Activated B cell treated with CpG ODN at 0.5 μM for 24 hours (primary cell): ENCODE measurements around the gene PYCARD. TPM values are rescaled to one million over a fixed set of nuclear protein-coding genes. Genes with fewer than 3 reads are reported as not detected.

Experiments used
- ATAC-seq: fragments of 200-7000 bp; cut with Tn5 transposase; one replicate; pipeline ENCODE4 v1.10.0; 2021; ENCODE audit warnings: low read depth, mild to moderate bottlenecking, moderate library complexity
- CTCF ChIA-PET: fragments of 350-600 bp; sonication (Branson Sonifier 250); formaldehyde crosslinking; loops from one replicate; lab custom pipeline; 2021; ENCODE audit warnings: antibody characterized with exemption; lab: Charles Lee
- POLR2A ChIA-PET: fragments of 350-600 bp; sonication (Branson Sonifier 250); formaldehyde crosslinking; loops from one replicate; lab custom pipeline; 2021; ENCODE audit warnings: antibody characterized with exemption; lab: Charles Lee
- DNase-seq: peaks from one replicate; pipeline ENCODE4 v3.0.0; 2022
- H3K27ac Mint-ChIP-seq: one replicate; pipeline ENCODE4 v1.8.0; 2020; ENCODE audit warnings: mixed read lengths
- H3K27me3 Mint-ChIP-seq: one replicate; pipeline ENCODE4 v1.8.0; 2021; ENCODE audit warnings: mixed read lengths
- H3K36me3 Mint-ChIP-seq: one replicate; pipeline ENCODE4 v1.8.0; 2021; ENCODE audit warnings: low read depth, mixed read lengths
- H3K4me1 Mint-ChIP-seq: one replicate; pipeline ENCODE4 v1.8.0; 2021; ENCODE audit warnings: mixed read lengths
- H3K4me3 Mint-ChIP-seq: one replicate; pipeline ENCODE4 v1.8.0; 2020; ENCODE audit warnings: mild to moderate bottlenecking, mixed read lengths
- H3K9me3 Mint-ChIP-seq: one replicate; pipeline ENCODE4 v1.8.0; 2020; ENCODE audit warnings: mixed read lengths
- CTCF ChIP-seq: fragments of 200-600 bp; IDR thresholded peaks from one replicate; pipeline ENCODE4 v1.8.0; 2022; ENCODE audit warnings: antibody characterized with exemption, mild to moderate bottlenecking
- intact Hi-C: fragments of 100-400 bp; cut with micrococcal nuclease; formaldehyde crosslinking; loops from one replicate; pipeline ENCODE4 v1.15.1; 2024
- total RNA-seq: library from RNA; stranded (reverse); gene quantifications from 2 replicates; pipeline ENCODE4 v1.2.3, GENCODE V29; 2022

Gene PYCARD
- total RNA-seq, 1 donor from 2014 or later: 21.7 TPM

DNA sequence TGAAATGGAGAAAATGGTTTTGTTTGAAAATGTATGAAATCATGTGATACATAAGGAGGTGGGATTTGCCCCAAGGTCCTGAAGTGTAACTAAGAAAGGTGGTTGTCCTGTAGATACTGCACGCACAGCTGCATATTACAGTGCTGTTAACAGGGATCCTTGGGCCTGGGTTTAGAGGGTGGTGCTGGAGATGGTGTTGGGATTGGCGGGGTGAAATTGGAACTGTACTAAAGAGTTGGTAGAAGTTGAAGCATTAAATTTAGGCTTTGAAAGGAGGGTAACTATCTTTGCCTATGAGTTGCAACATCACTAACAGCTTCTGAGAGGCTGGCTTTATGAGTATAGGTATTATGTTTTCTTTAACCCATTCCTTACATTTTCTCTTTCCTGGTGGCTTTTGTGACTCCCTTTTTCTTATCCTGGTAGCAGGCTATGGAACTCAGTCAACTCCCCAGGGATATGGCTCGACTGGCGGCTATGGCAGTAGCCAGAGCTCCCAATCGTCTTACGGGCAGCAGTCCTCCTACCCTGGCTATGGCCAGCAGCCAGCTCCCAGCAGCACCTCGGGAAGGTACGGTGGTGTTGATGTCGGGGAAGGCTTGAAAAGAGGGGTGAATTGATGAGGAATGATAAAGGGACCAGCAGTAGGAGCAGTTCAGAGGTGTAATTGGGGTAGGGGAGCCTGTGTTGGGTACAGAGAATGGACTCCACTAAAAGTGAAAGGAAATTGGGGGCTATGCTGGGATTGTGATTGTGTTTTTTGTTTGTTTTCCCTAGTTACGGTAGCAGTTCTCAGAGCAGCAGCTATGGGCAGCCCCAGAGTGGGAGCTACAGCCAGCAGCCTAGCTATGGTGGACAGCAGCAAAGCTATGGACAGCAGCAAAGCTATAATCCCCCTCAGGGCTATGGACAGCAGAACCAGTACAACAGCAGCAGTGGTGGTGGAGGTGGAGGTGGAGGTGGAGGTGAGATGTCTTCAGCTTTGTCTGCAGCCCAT, 18.8 kb downstream of the PYCARD start:
- H3K9me3 Mint-ChIP-seq: no peaks in the 10 kb centered on the region
- intact Hi-C loops: no loop called here
- peak overlapping the region; percentile 53 for H3K27ac Mint-ChIP-seq
- H3K36me3 Mint-ChIP-seq: peaks cover 81% of the 10 kb centered on the region
- H3K4me3 Mint-ChIP-seq: peak overlapping the region; percentile 17
- H3K4me1 Mint-ChIP-seq: peaks cover 51% of the 10 kb centered on the region
- POLR2A ChIA-PET: interaction anchor here (0.6 to 2.9 kb wide), 7 partner anchors 9 to 259 kb away, joined by 3 to 13 read pairs (median 5); partner anchors contain the start of gene ZNF843
- ATAC-seq: no peak
- no peaks in the 10 kb centered on the region for H3K27me3 Mint-ChIP-seq
- no peak for DNase-seq
- no peak for TF ChIP-seq CTCF
- CTCF ChIA-PET: no interaction called here

- H3K9me3 Mint-ChIP-seq: no peaks in the 10 kb centered on the region
- POLR2A ChIA-PET: interaction anchor here (0.6 to 2.9 kb wide), 5 partner anchors 10 to 823 kb away, joined by 3 to 16 read pairs (median 8); partner anchors contain the start of genes PYCARD and ZNF843
- H3K27me3 Mint-ChIP-seq: no peaks in the 10 kb centered on the region
- H3K4me3 Mint-ChIP-seq: peak overlapping the region; percentile 96
- intact Hi-C loops: no loop called here
- CTCF ChIA-PET: no interaction called here
- no peak for ATAC-seq
- peaks cover 62% of the 10 kb centered on the region for H3K4me1 Mint-ChIP-seq
- peak overlapping the region; percentile 64 for H3K27ac Mint-ChIP-seq
- H3K36me3 Mint-ChIP-seq: peaks cover 67% of the 10 kb centered on the region
- DNase-seq: no peak
- TF ChIP-seq CTCF: no peak
Measured at GRCh38 chr16:31182391-31182790, 20.2 kb downstream of the PYCARD start.

GRCh38 chr16:31181102-31181830, 21.3 kb downstream of the PYCARD start:
- Mint-ChIP-seq H3K36me3 (peaks cover 56% of the 10 kb centered on the region), H3K27ac (peak overlapping the region; percentile 100), H3K4me1 (peaks cover 64% of the 10 kb centered on the region), H3K9me3 (no peaks in the 10 kb centered on the region), H3K27me3 (no peaks in the 10 kb centered on the region), H3K4me3 (peak overlapping the region; percentile 96)
- no peak for TF ChIP-seq CTCF
- no peak for ATAC-seq
- ChIA-PET POLR2A (interaction anchor here (0.6 to 5.2 kb wide), 32 partner anchors 8 to 692 kb away, joined by 3 to 147 read pairs (median 10); partner anchors contain the start of genes ARMC5, BCKDK, HSD3B7 and ITGAM), CTCF (no interaction called here)
- intact Hi-C loops: loop anchor here (1.0 to 2.0 kb wide), 2 partner anchors 11 to 22 kb away; no protein-coding TSS in a partner anchor
- peak; percentile 32 for DNase-seq

DNA sequence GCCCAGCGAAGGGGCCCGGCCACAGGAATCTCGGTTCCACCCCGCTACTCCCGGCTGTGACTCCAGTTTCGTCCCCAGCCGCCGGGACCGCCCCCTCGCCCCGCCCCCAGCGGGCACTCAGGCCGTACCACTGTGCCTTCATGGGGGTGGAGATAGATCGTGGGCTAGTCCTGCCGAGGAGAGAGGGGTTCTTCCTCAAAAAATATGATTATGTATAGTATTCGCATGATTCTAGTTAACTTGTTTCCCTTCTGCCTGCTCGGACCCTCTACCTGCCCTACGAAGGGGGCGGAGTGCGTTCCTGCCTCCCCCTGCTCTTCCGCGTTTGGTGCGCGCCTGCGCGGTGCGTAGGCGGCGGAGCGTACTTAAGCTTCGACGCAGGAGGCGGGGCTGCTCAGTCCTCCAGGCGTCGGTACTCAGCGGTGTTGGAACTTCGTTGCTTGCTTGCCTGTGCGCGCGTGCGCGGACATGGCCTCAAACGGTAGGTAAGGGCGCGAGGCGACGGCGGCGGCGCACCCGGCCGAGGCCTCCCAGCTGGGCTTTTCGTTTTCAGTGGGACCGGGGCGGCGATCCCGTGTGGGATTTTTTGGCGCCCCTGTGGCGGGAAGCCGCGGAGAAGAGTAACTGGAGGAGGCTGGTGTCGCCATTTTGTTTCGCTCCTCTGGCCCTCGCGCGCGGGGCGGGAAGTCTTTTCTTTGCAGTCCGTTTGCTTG, 22.7 kb downstream of the PYCARD start, which contains the start of gene FUS:
FUS (plus strand) TSS at position 393 of the 713 bp plus-strand sequence; CDS start at position 469, 76 bp downstream.
- TF ChIP-seq CTCF: no peak
- no peaks in the 10 kb centered on the region for H3K27me3 Mint-ChIP-seq
- peak within 1 kb of the TSS; percentile 96 for H3K4me3 Mint-ChIP-seq
- CTCF ChIA-PET: interaction anchor here (1.8 kb wide), 1 partner anchor 37 kb away, joined by 11 read pairs; no protein-coding TSS in a partner anchor
- peak; percentile 69 for ATAC-seq
- peaks cover 57% of the 10 kb centered on the region for H3K4me1 Mint-ChIP-seq
- POLR2A ChIA-PET: interaction anchor here (0.5 to 5.2 kb wide), 63 partner anchors 8 to 1441 kb away, joined by 3 to 147 read pairs (median 5); partner anchors contain the start of genes ARMC5, BCKDK, FBRS and HSD3B7
- peak within 1 kb of the TSS; percentile 100 for H3K27ac Mint-ChIP-seq
- peak; percentile 91 for DNase-seq
- H3K36me3 Mint-ChIP-seq: peaks cover 43% of the 10 kb centered on the region
- intact Hi-C loops: loop anchor here (1.0 to 10.0 kb wide), 10 partner anchors 21 to 1363 kb away; partner anchors contain the start of genes ARMC5, KAT8, PAGR1 and PYCARD
- H3K9me3 Mint-ChIP-seq: no peaks in the 10 kb centered on the region
